Jurkat, Clone E6-1 (cell line): Measurements from ENCODE around the gene TOM1L2.

Experiments
- DNase-seq: peaks from one replicate; pipeline ENCODE4 v3.0.0-alpha.2; 2011; ENCODE audit warnings: low read depth, low spot score
- H3K4me3 ChIP-seq: 2 replicates; pipeline ENCODE4 v1.5.1; 2011; ENCODE audit warnings: mild to moderate bottlenecking, low read length, control low read depth, moderate library complexity

The TOM1L2 gene

GRCh38 chr17:17870247-17870646, 102.0 kb downstream of the TOM1L2 start:
- H3K4me3 ChIP-seq = no peak overlapping the region
- no peak for DNase-seq

GRCh38 chr17:17868641-17869522, 103.3 kb downstream of the TOM1L2 start:
- no peak overlapping the region for H3K4me3 ChIP-seq
- no peak for DNase-seq

GRCh38 chr17:17866897-17867296, 105.3 kb downstream of the TOM1L2 start:
- H3K4me3 ChIP-seq = no peak overlapping the region
- DNase-seq = no peak

- no peak for DNase-seq
- H3K4me3 ChIP-seq = no peak overlapping the region
Observed at GRCh38 chr17:17866425-17866824, 105.8 kb downstream of the TOM1L2 start.

- H3K4me3 ChIP-seq = no peak overlapping the region
- no peak for DNase-seq
Observed at GRCh38 chr17:17865035-17865434, 107.2 kb downstream of the TOM1L2 start.

- H3K4me3 ChIP-seq = no peak overlapping the region
- DNase-seq = no peak
Observed at GRCh38 chr17:17860766-17861107, 111.5 kb downstream of the TOM1L2 start.

- H3K4me3 ChIP-seq = no peak overlapping the region
- no peak for DNase-seq
Observed at GRCh38 chr17:17859909-17860765, 112.1 kb downstream of the TOM1L2 start.

GRCh38 chr17:17857496-17857895, 114.7 kb downstream of the TOM1L2 start:
- H3K4me3 ChIP-seq = no peak overlapping the region
- DNase-seq = no peak

GRCh38 chr17:17856386-17856785, 115.8 kb downstream of the TOM1L2 start:
- no peak for DNase-seq
- H3K4me3 ChIP-seq = no peak overlapping the region

- DNase-seq = no peak
- no peak overlapping the region for H3K4me3 ChIP-seq
Observed at GRCh38 chr17:17855976-17856375, 116.2 kb downstream of the TOM1L2 start.

GRCh38 chr17:17853811-17854447, 118.3 kb downstream of the TOM1L2 start:
- DNase-seq = no peak
- H3K4me3 ChIP-seq = no peak overlapping the region

- no peak overlapping the region for H3K4me3 ChIP-seq
- no peak for DNase-seq
Observed at GRCh38 chr17:17852930-17853329, 119.3 kb downstream of the TOM1L2 start.

GRCh38 chr17:17851103-17852002, 120.8 kb downstream of the TOM1L2 start:
- no peak for DNase-seq

GRCh38 chr17:17849845-17850373, 122.3 kb downstream of the TOM1L2 start:
- no peak overlapping the region for H3K4me3 ChIP-seq
- DNase-seq = peak; percentile 85

More at GRCh38 chr17:17851103-17852002, 120.8 kb downstream of the TOM1L2 start:
- H3K4me3 ChIP-seq = no peak overlapping the region

- DNase-seq = peak; percentile 93
- H3K4me3 ChIP-seq = peak overlapping the region; percentile 8; the same call in 1 of the 2 replicates
Observed at GRCh38 chr17:17849147-17849820, 122.9 kb downstream of the TOM1L2 start.

- DNase-seq = no peak
- no peak overlapping the region for H3K4me3 ChIP-seq
Observed at GRCh38 chr17:17848311-17849082, 123.7 kb downstream of the TOM1L2 start.

- H3K4me3 ChIP-seq = no peak overlapping the region
- DNase-seq = no peak
Observed at GRCh38 chr17:17847726-17848125, 124.5 kb downstream of the TOM1L2 start.
